Lower leg skin (tissue), 3 donors: ENCODE data around the gene CASTOR1.

Experiments used
- POLR2A ChIP-seq, 2 donors: fragments of 450-650 bp; IDR thresholded peaks; one replicate each; pipeline ENCODE4 v1.6.1; 2016 to 2017; ENCODE audit warnings: antibody characterized with exemption in 2 of 2, mild to moderate bottlenecking in 1 of 2, moderate library complexity in 1 of 2
- TF ChIP-seq, protein P1 (sequence below), 3 donors: fragments of 450-650 bp; IDR thresholded peaks; one replicate each; pipeline ENCODE4 v1.5.1; 2016; ENCODE audit warnings: antibody characterized with exemption in 3 of 3, mild to moderate bottlenecking in 3 of 3, moderate library complexity in 2 of 3

DNA sequence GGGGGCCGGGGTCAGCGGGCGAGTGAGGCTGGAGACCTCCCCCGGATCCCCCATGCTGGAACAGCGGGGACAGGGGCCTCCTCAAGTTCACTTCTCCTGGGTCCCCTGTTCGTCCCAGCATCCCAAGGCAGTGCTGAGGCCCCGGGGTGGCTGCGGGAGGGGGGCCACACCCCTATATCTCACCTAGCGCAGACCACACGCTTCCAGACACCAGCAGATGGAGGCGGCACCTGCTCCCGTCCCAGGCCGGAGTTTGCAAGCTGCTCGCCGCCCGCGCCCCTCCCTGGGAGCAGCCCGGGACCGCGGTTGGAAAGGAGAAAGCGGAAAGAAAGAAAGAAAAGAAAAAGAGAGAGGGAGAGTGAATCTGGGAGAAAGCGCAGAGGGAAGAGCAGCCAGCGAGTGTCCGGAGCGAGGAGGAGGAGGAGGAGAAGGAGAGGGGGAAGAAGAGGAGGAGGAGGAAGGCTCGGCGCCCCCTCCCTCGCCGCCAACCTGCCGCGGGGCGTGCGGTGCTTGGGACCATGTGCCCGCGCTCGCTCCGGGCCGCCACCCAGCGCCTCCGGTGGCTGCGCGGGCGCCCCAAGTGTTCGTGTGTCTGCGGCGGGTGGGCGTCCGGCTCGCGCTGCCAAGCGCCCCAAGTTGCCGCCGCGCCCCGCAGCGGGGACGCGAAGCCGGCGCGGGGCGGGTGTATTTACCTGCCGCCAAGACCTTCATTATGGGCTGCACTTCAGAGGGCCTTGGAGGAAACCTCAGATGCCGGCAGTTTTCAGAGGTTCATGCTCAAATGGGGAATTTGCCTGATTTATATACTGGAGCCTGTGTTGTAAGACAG lies 43.1 kb downstream of the CASTOR1 start, which contains the start of gene LIF:
- TF ChIP-seq, protein P1, sequence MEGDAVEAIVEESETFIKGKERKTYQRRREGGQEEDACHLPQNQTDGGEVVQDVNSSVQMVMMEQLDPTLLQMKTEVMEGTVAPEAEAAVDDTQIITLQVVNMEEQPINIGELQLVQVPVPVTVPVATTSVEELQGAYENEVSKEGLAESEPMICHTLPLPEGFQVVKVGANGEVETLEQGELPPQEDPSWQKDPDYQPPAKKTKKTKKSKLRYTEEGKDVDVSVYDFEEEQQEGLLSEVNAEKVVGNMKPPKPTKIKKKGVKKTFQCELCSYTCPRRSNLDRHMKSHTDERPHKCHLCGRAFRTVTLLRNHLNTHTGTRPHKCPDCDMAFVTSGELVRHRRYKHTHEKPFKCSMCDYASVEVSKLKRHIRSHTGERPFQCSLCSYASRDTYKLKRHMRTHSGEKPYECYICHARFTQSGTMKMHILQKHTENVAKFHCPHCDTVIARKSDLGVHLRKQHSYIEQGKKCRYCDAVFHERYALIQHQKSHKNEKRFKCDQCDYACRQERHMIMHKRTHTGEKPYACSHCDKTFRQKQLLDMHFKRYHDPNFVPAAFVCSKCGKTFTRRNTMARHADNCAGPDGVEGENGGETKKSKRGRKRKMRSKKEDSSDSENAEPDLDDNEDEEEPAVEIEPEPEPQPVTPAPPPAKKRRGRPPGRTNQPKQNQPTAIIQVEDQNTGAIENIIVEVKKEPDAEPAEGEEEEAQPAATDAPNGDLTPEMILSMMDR (IDR thresholded peaks at IDR 0.05), result no peak
- TF ChIP-seq POLR2A (IDR thresholded peaks at IDR 0.05), result no peak
